AG04449 (cell line): ENCODE data around the gene MAST3.

Source experiments
- CTCF ChIA-PET: fragments of 350-600 bp; formaldehyde crosslinking; extraction: SDS; loops from one replicate; lab custom pipeline; 2021; ENCODE audit warnings: antibody characterized with exemption; lab: Yijun Ruan, JAX
- POLR2A ChIA-PET: fragments of 400-600, 350-600 bp; formaldehyde crosslinking; extraction: SDS; loops from one replicate; lab custom pipeline; 2020; ENCODE audit warnings: antibody characterized with exemption, inconsistent platforms; lab: Yijun Ruan, JAX
- DNase-seq: peaks from one replicate; pipeline ENCODE4 v3.0.0-alpha.2; 2010; ENCODE audit warnings: low read depth, low spot score
- H3K4me3 ChIP-seq: 2 replicates; pipeline ENCODE4 v1.5.1; 2011; ENCODE audit warnings: low read depth, mild to moderate bottlenecking, control low read depth, low read length
- TF ChIP-seq, protein P1 (sequence below): IDR thresholded peaks from one replicate; pipeline ENCODE4 v1.5.1; 2011; ENCODE audit warnings: mild to moderate bottlenecking, moderate library complexity, low read length, control low read depth, inconsistent platforms; ENCODE audit not compliant: insufficient read depth; ENCODE audit errors: missing control alignments

Gene MAST3

DNA sequence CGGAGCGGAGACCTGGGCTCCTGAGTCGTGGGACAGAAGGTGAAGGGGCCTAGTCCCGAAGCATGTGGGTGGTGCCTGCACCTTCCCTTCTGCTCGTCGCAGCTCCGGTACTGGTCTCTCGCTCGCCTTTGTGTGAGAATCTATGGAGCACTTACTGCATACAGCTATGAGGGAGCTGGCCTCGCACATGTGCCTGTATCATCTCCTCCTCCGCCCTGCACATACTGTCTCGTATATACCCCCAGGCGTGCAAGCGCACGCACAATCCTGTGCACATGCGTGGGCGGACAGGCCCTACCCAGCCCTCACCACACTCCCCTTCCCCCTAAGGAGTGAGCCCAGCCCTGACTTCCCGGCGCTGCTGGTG is 64.0 kb downstream of the MAST3 start:
- no peak for DNase-seq
- H3K4me3 ChIP-seq = no peak overlapping the region
- ChIA-PET POLR2A (no interaction called here), CTCF (interaction anchor here (0.9 to 5.0 kb wide), 24 partner anchors 9 to 165 kb away, joined by 3 to 66 read pairs (median 6); partner anchors contain the start of genes IFI30, MPV17L2 and PIK3R2)
- TF ChIP-seq, protein P1, sequence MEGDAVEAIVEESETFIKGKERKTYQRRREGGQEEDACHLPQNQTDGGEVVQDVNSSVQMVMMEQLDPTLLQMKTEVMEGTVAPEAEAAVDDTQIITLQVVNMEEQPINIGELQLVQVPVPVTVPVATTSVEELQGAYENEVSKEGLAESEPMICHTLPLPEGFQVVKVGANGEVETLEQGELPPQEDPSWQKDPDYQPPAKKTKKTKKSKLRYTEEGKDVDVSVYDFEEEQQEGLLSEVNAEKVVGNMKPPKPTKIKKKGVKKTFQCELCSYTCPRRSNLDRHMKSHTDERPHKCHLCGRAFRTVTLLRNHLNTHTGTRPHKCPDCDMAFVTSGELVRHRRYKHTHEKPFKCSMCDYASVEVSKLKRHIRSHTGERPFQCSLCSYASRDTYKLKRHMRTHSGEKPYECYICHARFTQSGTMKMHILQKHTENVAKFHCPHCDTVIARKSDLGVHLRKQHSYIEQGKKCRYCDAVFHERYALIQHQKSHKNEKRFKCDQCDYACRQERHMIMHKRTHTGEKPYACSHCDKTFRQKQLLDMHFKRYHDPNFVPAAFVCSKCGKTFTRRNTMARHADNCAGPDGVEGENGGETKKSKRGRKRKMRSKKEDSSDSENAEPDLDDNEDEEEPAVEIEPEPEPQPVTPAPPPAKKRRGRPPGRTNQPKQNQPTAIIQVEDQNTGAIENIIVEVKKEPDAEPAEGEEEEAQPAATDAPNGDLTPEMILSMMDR = no peak

DNA sequence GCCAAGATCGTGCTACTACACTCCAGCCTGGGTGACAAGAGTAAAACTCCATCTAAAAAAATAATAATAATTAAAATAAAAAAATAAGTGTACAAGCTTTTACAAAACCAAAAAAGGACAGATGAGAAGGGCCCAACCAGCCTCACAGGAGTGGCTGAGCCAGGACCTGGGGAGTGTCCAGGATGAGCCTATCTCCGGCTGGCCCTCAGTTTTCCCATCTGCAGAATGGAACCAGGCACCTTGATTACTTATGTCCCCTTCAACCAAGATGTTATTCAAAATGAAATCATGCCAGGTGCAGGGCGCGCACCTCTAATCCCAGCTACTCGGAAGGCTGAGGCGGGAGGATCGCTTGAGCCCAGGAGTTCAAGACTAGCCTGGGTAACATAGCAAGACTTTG is 66.5 kb downstream of the MAST3 start:
- no peak overlapping the region for H3K4me3 ChIP-seq
- POLR2A ChIA-PET = no interaction called here
- CTCF ChIA-PET = interaction anchor here (0.8 to 6.8 kb wide), 12 partner anchors 8 to 129 kb away, joined by 3 to 52 read pairs (median 4); partner anchors contain the start of genes IFI30 and PIK3R2
- DNase-seq = no peak
- TF ChIP-seq, protein P1 = no peak

DNA sequence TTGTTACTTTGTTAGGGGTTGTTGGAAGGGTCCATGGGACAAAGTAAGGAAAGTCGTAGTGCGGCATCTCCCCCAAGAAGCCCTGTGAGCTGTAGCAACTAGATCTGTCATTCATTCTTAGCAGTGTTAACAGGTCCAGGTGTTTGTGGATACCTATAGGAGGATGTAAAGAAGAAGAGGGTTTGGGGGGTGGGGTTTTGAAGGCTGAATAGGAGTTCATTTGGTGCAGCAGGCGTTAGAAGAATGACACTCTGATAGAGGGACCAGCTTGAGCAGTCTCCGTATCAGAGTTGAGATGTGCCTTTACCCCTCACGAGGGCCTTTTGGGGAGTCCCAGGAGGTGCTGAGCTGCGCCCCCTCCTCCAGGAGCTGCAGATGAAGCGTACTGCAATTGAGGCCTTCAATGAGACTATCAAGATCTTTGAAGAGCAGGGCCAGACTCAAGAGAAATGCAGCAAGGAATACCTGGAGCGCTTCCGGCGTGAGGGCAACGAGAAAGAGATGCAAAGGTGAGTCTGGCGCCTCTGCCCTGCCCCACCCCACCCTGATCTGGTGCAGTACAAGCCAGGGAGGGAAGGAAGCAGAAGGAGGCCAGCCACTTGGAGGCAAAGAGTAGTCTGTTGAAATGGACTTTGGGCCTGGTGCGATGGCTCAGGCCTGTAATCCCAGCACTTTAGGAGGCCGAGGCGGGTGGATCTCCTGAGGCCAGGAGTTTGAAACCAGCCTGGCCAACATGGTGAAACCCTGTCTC is 68.4 kb downstream of the MAST3 start:
- POLR2A ChIA-PET = no interaction called here
- no peak overlapping the region for H3K4me3 ChIP-seq
- DNase-seq = no peak
- CTCF ChIA-PET = interaction anchor here (6.2 to 6.8 kb wide), 2 partner anchors 54 to 87 kb away, joined by 50 to 52 read pairs; a partner anchor contains a TSS
- TF ChIP-seq, protein P1 = no peak

DNA sequence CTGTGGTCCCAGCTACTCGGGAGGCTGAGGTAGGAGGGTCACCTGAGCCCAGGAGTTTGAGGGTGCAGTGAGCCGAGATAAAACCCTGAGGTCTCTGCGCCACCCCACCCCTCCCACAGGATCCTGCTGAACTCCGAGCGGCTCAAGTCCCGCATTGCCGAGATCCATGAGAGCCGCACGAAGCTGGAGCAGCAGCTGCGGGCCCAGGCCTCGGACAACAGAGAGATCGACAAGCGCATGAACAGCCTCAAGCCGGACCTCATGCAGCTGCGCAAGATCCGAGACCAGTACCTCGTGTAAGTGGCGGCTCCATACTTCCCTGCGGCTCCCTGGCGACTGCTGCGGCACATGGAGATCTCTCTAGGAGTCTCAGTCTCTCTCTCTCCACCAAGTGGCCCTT is 69.4 kb downstream of the MAST3 start:
- TF ChIP-seq, protein P1 = no peak
- no peak for DNase-seq
- ChIA-PET CTCF (interaction anchor here (1.6 to 6.8 kb wide), 3 partner anchors 10 to 86 kb away, joined by 5 to 52 read pairs (median 50); a partner anchor contains a TSS), POLR2A (no interaction called here)
- no peak overlapping the region for H3K4me3 ChIP-seq

DNA sequence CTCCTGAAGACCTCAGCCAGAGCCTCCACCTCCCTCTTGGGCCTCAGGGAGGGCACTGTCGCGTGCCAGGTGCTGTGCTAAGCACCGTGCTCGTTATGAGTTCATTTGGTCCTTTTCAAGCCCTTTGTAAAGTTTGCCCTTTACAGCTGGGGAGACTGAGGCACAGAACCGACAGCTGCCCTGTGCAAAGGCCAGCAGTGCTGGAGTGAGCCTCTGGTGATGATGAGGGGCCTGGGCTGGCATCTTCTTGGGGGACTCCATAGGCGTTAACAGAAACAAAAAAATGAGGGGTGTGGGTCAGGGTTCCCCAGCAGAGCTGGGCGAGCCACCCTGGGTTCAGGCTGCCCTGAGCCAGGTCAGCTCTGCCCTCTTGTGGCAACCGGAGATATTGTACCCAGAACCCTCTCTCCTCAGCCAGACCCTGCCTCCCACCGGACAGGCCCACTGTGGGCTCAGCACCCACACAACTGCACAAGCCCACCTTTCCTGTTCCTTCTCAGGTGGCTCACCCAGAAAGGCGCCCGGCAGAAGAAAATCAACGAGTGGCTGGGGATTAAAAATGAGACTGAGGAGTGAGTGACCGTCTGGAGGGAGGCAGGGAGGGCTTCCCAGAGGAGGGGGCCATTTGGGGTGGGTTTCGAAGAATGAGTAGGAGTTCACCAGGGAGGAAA is 70.5 kb downstream of the MAST3 start:
- TF ChIP-seq, protein P1 = peak; percentile 72
- H3K4me3 ChIP-seq = no peak overlapping the region
- CTCF ChIA-PET = interaction anchor here (0.8 to 6.8 kb wide), 16 partner anchors 8 to 244 kb away, joined by 3 to 52 read pairs (median 5); partner anchors contain the start of gene ARRDC2
- no peak for DNase-seq
- POLR2A ChIA-PET = no interaction called here
